Heart right ventricle (tissue), 16 donors: ENCODE results near the gene ADM2. TPM values are rescaled to one million over a fixed set of nuclear protein-coding genes. Genes with fewer than 3 reads are reported as not detected.

Source experiments
- ATAC-seq, 8 donors: fragments of 200-7000 bp; cut with Tn5 transposase; one replicate each; pipeline ENCODE4 v1.9.1; 2020; ENCODE audit warnings: mild to moderate bottlenecking in 8 of 8, moderate library complexity in 8 of 8, moderate number of reproducible peaks in 1 of 8
- DNase-seq, 2 donors: peaks; one replicate each; pipeline ENCODE4 v3.0.0-alpha.2; 2020
- H3K27ac ChIP-seq, 10 donors: fragments of 200-600 bp; sonication (generic) in 2 of 10; one replicate each; pipeline versions ENCODE4 v1.5.0 to v1.8.0; 2020 to 2022; ENCODE audit warnings: mild to moderate bottlenecking in 3 of 10
- H3K27me3 ChIP-seq, 7 donors: fragments of 200-600 bp; one replicate each; pipeline ENCODE4 v1.8.0; 2021 to 2022; ENCODE audit warnings: mild to moderate bottlenecking in 2 of 7
- H3K36me3 ChIP-seq, 9 donors: fragments of 200-600 bp; sonication (generic) in 1 of 9; one replicate each; pipeline versions ENCODE4 v1.5.0 to v1.8.0; 2020 to 2022; ENCODE audit warnings: mild to moderate bottlenecking in 2 of 9
- H3K4me1 ChIP-seq, 9 donors: fragments of 200-600 bp; sonication (generic) in 1 of 9; one replicate each; pipeline versions ENCODE4 v1.5.0 to v1.8.0; 2020 to 2022; ENCODE audit warnings: mild to moderate bottlenecking in 4 of 9
- H3K4me3 ChIP-seq, 10 donors: fragments of 200-600 bp; sonication (generic) in 2 of 10; one replicate each; pipeline versions ENCODE4 v1.5.0 to v1.8.0; 2020 to 2022; ENCODE audit warnings: mild to moderate bottlenecking in 7 of 10, moderate library complexity in 2 of 10
- H3K9me3 ChIP-seq, 11 donors: fragments of 200-600 bp in 10 of 11; sonication (generic) in 2 of 11; one replicate each; pipeline versions ENCODE4 v1.5.0 to v1.8.0; 2013 to 2022; ENCODE audit warnings: mild to moderate bottlenecking in 2 of 11, control low read depth in 1 of 11, moderate library complexity in 1 of 11
- CTCF ChIP-seq, 9 donors: fragments of 200-600 bp; sonication (generic) in 2 of 9; IDR thresholded peaks; one replicate each; pipeline versions ENCODE4 v1.5.0 to v1.8.0; 2021 to 2022; ENCODE audit warnings: antibody characterized with exemption in 9 of 9, mild to moderate bottlenecking in 5 of 9, moderate library complexity in 1 of 9
- WGBS, 2 donors: extraction: QIAGEN DNeasy Blood & Tissue Kit; methylation state at CpG; one replicate each; pipeline ENCODE4 v1.1.7; 2013; ENCODE audit warnings: inconsistent platforms in 1 of 2; 5-methylcytosine and 5-hydroxymethylcytosine counted together
- intact Hi-C, 10 donors: fragments of 100-400 bp; cut with DNase I; formaldehyde crosslinking; loops; one replicate each; pipeline versions ENCODE4 v1.11.1 to v1.14.2; 2022
- polyA plus RNA-seq, 2 donors: library from polyadenylated mRNA; stranded (reverse); fragments of 200-250 nt; gene quantifications; one replicate each; pipeline ENCODE4 v1.2.3, GENCODE V29; 2013
- total RNA-seq, 10 donors: library from RNA; stranded (reverse); fragmentation: NEBNext Ultra II Directional in 3 of 10; extraction: Animal tissue kit (Norgen Biotek cat#: 25700) in 3 of 10; gene quantifications; one replicate each; pipeline versions ENCODE4 v1.2.1 to v1.2.4, GENCODE V29; 2021 to 2023
- donor health status: Arrhythmogenic right ventricular cardiomyopathy.
- donor health status: ischemic (EF 13 %, LVEDD 7.1; RV severe dilation, severe dysfunction).
- donor health status: healthy with polysubstance abuse.
- donor health status: DM: no; HTN: yes; CAD: no.
- donor health status: DM: no; HTN: no; CAD: no.
- donor health status: ischemic (EF 25% LVEDD 6.9; RV normal size, moderate dysfunction).
- donor health status: ischemic (EF 25% LVEDD 5.7; RV mildly dilated, moderate dysfunction).
- donor health status: healthy.
- donor health status: DM: yes; HTN: yes; CAD: no.
- donor health status: Ischemic cardiomyopathy.
- donor health status: ischemic (EF 35%, LVEDD 5.7; RV mildly dilated, moderate dysfunction).
- donor health status: nonischemic (EF 11% LVEDD 7.7; RV severe dilation, severe dysfunction).
- donor health status: DM: yes; HTN: yes; CAD: no.
- donor health status: PGD.
- donor health status: ischemic (EF 29% LVEDD 5.4; RV normal size, mild dysfunction).
- donor health status: nonischemic (EF 23%, LVEDD 6.1; RV moderate dilation, normal function).

ADM2 gene
- total and polyA plus RNA-seq, 12 donors, result 0.07 to 0.53 (median 0.15) TPM; not detected in 7

- Histone ChIP-seq H3K4me3 (peak overlapping the region; percentile 41 to 100 (median 94)), H3K27me3 (no peaks in the 10 kb centered on the region), H3K27ac (peak overlapping the region; percentile 64 to 97 (median 94)), H3K36me3 (peaks cover 3 to 51% (median 23%) of the 10 kb centered on the region in 9 donors), H3K4me1 (peaks cover 13 to 33% (median 27%) of the 10 kb centered on the region in 9 donors), H3K9me3 (no peaks in the 10 kb centered on the region)
- intact Hi-C loops, result loop anchor here in 5 of 10 donors (1.0 to 10.0 kb wide), 3 partner anchors 32 to 262 kb away; partner anchors contain the start of genes TUBGCP6 (in 4 of the 5) and SBF1 (in 3 of the 5)
- no peak for TF ChIP-seq CTCF (IDR thresholded peaks at IDR 0.05)
- ATAC-seq, result peak in 6 of 8 donors; percentile 2 to 40 (median 9)
- DNase-seq, result no peak
- 27 to 29% methylated on average over 15 to 21 of the region's 21 CpGs for WGBS, 2 donors
Observed at GRCh38 chr22:50506611-50507420, 25.5 kb downstream of the ADM2 start.

- DNase-seq (peak; percentile 90 to 94), ATAC-seq (peak; percentile 81 to 89 (median 86))
- Histone ChIP-seq H3K9me3 (no peaks in the 10 kb centered on the region), H3K4me1 (peaks cover 13 to 33% (median 27%) of the 10 kb centered on the region in 9 donors), H3K4me3 (peak within 1 kb of the TSS; percentile 75 to 100 (median 94)), H3K27me3 (no peaks in the 10 kb centered on the region), H3K36me3 (peaks cover 3 to 48% (median 23%) of the 10 kb centered on the region in 9 donors), H3K27ac (peak within 1 kb of the TSS; percentile 64 to 97 (median 94))
- TF ChIP-seq CTCF (IDR thresholded peaks at IDR 0.05), result peak in 3 of 9 donors; percentile 17 to 29 (median 28)
- 0 to 1% methylated on average over 25 to 47 of the region's 62 CpGs for WGBS, 2 donors
- intact Hi-C loops, result loop anchor here in 5 of 10 donors (1.0 to 10.0 kb wide), 3 partner anchors 32 to 263 kb away; partner anchors contain the start of genes TUBGCP6 (in 4 of the 5) and SBF1 (in 3 of the 5)
Observed at GRCh38 chr22:50507421-50507990, 26.2 kb downstream of the ADM2 start, which contains the start of gene LMF2. LMF2 (minus strand) TSS chr22:50507702; CDS start chr22:50507675, 27 bp downstream.

GRCh38 chr22:50507991-50508884, 26.9 kb downstream of the ADM2 start, which contains the start of gene NCAPH2:
NCAPH2 (plus strand) TSS chr22:50508224; CDS start chr22:50508338, 114 bp downstream.
- DNase-seq (peak; percentile 95 to 97), ATAC-seq (peak; percentile 74 to 88 (median 84))
- WGBS, 2 donors, result 0 to 1% methylated on average over 56 to 76 of the region's 76 CpGs
- Histone ChIP-seq H3K4me1 (peaks cover 13 to 33% (median 27%) of the 10 kb centered on the region in 9 donors), H3K4me3 (peak within 1 kb of the TSS; percentile 75 to 100 (median 94)), H3K9me3 (no peaks in the 10 kb centered on the region), H3K27me3 (no peaks in the 10 kb centered on the region), H3K27ac (peak within 1 kb of the TSS; percentile 64 to 97 (median 94)), H3K36me3 (peaks cover 3 to 43% (median 19%) of the 10 kb centered on the region in 9 donors)
- intact Hi-C loops, result loop anchor here in 6 of 10 donors (1.0 to 10.0 kb wide), 5 partner anchors 17 to 263 kb away; partner anchors contain the start of genes SCO2 (in 5 of the 6), TUBGCP6 (in 4 of the 6) and SBF1 (in 3 of the 6)
- TF ChIP-seq CTCF (IDR thresholded peaks at IDR 0.05), result peak in 1 of 9 donors; percentile 10
